ENCODE measurements around the gene NOC2L. TPM values are rescaled to one million over a fixed set of nuclear protein-coding genes. Genes with fewer than 3 reads are reported as not detected.

Gene NOC2L
- polyA plus RNA-seq, 1 donor = 49.2 TPM

- Histone ChIP-seq H3K36me3 (ENCODE audit: control insufficient read depth, insufficient read depth, low read length) (peaks cover 9% of the 10 kb centered on the region), H3K27me3 (ENCODE audit: control insufficient read depth, insufficient read depth, low read length) (peaks cover 15% of the 10 kb centered on the region), H3K4me3 (ENCODE audit: low read length) (peak overlapping the region; percentile 13), H3K4me1 (ENCODE audit: control insufficient read depth, insufficient read depth, low read length) (peaks cover 26% of the 10 kb centered on the region), H3K27ac (ENCODE audit: low read length) (no peak overlapping the region), H3K9me3 (ENCODE audit: control insufficient read depth, low read depth, low read length) (peaks cover 19% of the 10 kb centered on the region)
- DNase-seq = no peak
- no CpG with 5 or more reads among the region's 56 CpGs for WGBS (ENCODE audit: insufficient coverage, low lambda C conversion rate)
These were observed 2.1 kb upstream of the NOC2L start for GRCh38 chr1:961132-961669.

- no CpG with 5 or more reads among the region's 109 CpGs for WGBS (ENCODE audit: insufficient coverage, low lambda C conversion rate)
- peak within 1 kb of the TSS; percentile 23 for H3K4me3 ChIP-seq (ENCODE audit: low read length)
- H3K9me3 ChIP-seq (ENCODE audit: control insufficient read depth, low read depth, low read length) = peaks cover 19% of the 10 kb centered on the region
- DNase-seq = peak in 1 of 2 donors; percentile 64
- peaks cover 15% of the 10 kb centered on the region for H3K36me3 ChIP-seq (ENCODE audit: control insufficient read depth, insufficient read depth, low read length)
- H3K4me1 ChIP-seq (ENCODE audit: control insufficient read depth, insufficient read depth, low read length) = peaks cover 20% of the 10 kb centered on the region
- H3K27me3 ChIP-seq (ENCODE audit: control insufficient read depth, insufficient read depth, low read length) = peaks cover 10% of the 10 kb centered on the region
- no peak within 1 kb of the TSS for H3K27ac ChIP-seq (ENCODE audit: low read length)
These were observed 1.5 kb upstream of the NOC2L start, which contains the start of gene KLHL17 for GRCh38 chr1:960363-961131. Gene KLHL17, plus strand, starts transcription at chr1:960584. Its CDS starts 110 bp downstream, at chr1:960694.

DNA sequence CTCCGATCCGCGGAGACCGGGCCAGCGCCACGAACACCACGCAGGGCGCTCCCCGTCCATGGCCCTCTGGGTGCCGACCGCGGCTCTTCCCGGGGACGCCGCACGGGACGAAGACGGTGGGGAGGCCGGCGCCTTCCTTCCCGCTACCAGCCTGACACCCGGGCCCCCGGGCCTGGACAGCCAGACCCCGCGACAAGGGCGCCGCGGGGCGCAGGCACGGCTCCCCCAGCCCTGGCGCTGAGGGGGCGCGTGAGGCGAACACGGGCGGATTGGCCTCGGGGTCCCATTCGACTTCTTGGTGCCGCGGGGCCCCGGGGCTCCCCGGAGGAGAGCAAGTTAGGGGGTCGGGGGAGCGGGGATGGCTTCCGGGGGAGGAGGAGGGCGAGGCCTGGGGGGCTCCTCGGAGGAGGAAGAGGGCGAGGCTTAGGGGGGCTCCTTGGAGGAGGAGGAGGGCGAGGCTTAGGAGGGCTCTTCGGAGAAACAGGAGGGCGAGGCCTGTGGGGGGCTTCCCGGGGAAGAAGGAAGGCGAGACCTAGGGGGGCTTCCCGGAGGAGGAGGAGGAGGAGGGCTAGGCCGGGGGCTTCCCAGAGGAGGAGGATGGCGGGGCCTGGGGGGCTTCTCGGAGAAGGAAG is 791 bp upstream of the NOC2L start:
- DNase-seq = no peak
- Histone ChIP-seq H3K27me3 (ENCODE audit: control insufficient read depth, insufficient read depth, low read length) (peaks cover 10% of the 10 kb centered on the region), H3K27ac (ENCODE audit: low read length) (no peak overlapping the region), H3K4me3 (ENCODE audit: low read length) (peak overlapping the region; percentile 23), H3K36me3 (ENCODE audit: control insufficient read depth, insufficient read depth, low read length) (peaks cover 22% of the 10 kb centered on the region), H3K9me3 (ENCODE audit: control insufficient read depth, low read depth, low read length) (peaks cover 19% of the 10 kb centered on the region), H3K4me1 (ENCODE audit: control insufficient read depth, insufficient read depth, low read length) (peaks cover 20% of the 10 kb centered on the region)
- WGBS (ENCODE audit: insufficient coverage, low lambda C conversion rate) = no CpG with 5 or more reads among the region's 57 CpGs

GRCh38 chr1:956636-957035 is 2.4 kb downstream of the NOC2L start:
- no CpG with 5 or more reads among the region's 11 CpGs for whole genome bisulfite sequencing (ENCODE audit: insufficient coverage, low lambda C conversion rate)

DNA sequence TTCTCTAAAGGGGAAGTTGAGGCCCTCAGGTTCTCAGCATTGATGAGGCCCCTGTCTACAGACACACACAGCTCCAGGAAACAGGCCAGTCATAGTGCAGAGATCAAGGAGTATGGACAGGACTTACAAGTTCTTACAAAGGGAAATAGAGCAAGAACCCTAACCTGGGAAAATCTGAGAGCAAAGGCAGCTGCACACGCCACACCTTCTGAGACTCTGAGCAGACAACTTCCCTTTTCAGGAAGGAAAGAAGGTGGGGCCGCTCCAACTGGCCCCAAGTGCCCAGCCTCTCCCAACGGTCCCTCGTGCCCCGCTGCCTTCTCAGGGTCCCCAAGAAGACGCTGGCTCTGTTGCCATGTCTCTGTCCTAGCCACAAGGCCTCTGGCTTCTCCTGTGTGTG is 3.6 kb downstream of the NOC2L start:
- Histone ChIP-seq H3K27ac (ENCODE audit: low read length) (no peak overlapping the region), H3K36me3 (ENCODE audit: control insufficient read depth, insufficient read depth, low read length) (peaks cover 65% of the 10 kb centered on the region), H3K27me3 (ENCODE audit: control insufficient read depth, insufficient read depth, low read length) (peaks cover 5% of the 10 kb centered on the region), H3K4me3 (ENCODE audit: low read length) (no peak overlapping the region), H3K4me1 (ENCODE audit: control insufficient read depth, insufficient read depth, low read length) (peaks cover 8% of the 10 kb centered on the region), H3K9me3 (ENCODE audit: control insufficient read depth, low read depth, low read length) (no peaks in the 10 kb centered on the region)
- WGBS (ENCODE audit: insufficient coverage, low lambda C conversion rate) = no CpG with 5 or more reads among the region's 6 CpGs
- DNase-seq = no peak

More at GRCh38 chr1:956636-957035, 2.4 kb downstream of the NOC2L start:
- no peak overlapping the region for H3K4me3 ChIP-seq (ENCODE audit: low read length)
- H3K27ac ChIP-seq (ENCODE audit: low read length) = no peak overlapping the region
- peaks cover 54% of the 10 kb centered on the region for H3K36me3 ChIP-seq (ENCODE audit: control insufficient read depth, insufficient read depth, low read length)
- H3K4me1 ChIP-seq (ENCODE audit: control insufficient read depth, insufficient read depth, low read length) = peaks cover 11% of the 10 kb centered on the region
- DNase-seq = no peak
- H3K9me3 ChIP-seq (ENCODE audit: control insufficient read depth, low read depth, low read length) = peaks cover 4% of the 10 kb centered on the region
- peaks cover 10% of the 10 kb centered on the region for H3K27me3 ChIP-seq (ENCODE audit: control insufficient read depth, insufficient read depth, low read length)

DNA sequence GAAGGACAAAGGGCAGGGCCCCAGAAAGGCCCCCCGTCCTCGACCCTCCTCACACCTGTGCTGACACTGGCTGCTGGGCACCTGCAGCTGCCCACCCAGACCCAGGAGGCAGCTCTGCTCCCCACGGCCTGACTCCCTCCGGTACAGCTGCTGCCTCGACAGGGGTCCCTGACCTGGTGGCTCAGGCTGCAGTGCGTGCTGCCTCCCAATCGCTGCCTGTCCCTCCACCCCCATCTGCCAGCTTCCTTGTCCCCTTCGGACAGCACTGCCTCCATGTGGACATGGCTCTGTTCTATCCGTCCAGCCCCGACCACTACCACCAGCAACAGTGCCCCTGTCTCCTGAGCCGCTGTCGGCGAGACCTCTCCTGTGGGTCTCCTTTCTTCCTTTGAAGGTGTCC is 4.1 kb downstream of the NOC2L start:
- H3K27ac ChIP-seq (ENCODE audit: low read length) = no peak overlapping the region
- H3K4me3 ChIP-seq (ENCODE audit: low read length) = no peak overlapping the region
- DNase-seq = no peak
- H3K36me3 ChIP-seq (ENCODE audit: control insufficient read depth, insufficient read depth, low read length) = peaks cover 71% of the 10 kb centered on the region
- H3K4me1 ChIP-seq (ENCODE audit: control insufficient read depth, insufficient read depth, low read length) = peaks cover 5% of the 10 kb centered on the region
- H3K9me3 ChIP-seq (ENCODE audit: control insufficient read depth, low read depth, low read length) = no peaks in the 10 kb centered on the region
- peaks cover 3% of the 10 kb centered on the region for H3K27me3 ChIP-seq (ENCODE audit: control insufficient read depth, insufficient read depth, low read length)
- no CpG with 5 or more reads among the region's 13 CpGs for WGBS (ENCODE audit: insufficient coverage, low lambda C conversion rate)

- Histone ChIP-seq H3K4me3 (ENCODE audit: low read length) (no peak overlapping the region), H3K27me3 (ENCODE audit: control insufficient read depth, insufficient read depth, low read length) (no peaks in the 10 kb centered on the region), H3K27ac (ENCODE audit: low read length) (no peak overlapping the region), H3K9me3 (ENCODE audit: control insufficient read depth, low read depth, low read length) (no peaks in the 10 kb centered on the region), H3K4me1 (ENCODE audit: control insufficient read depth, insufficient read depth, low read length) (peaks cover 4% of the 10 kb centered on the region), H3K36me3 (ENCODE audit: control insufficient read depth, insufficient read depth, low read length) (peaks cover 83% of the 10 kb centered on the region)
- DNase-seq = no peak
- WGBS (ENCODE audit: insufficient coverage, low lambda C conversion rate) = no CpG with 5 or more reads among the region's 32 CpGs
These were observed 5.3 kb downstream of the NOC2L start for GRCh38 chr1:953524-954320.

GRCh38 chr1:952603-953002 is 6.5 kb downstream of the NOC2L start:
- DNase-seq = no peak
- H3K27me3 ChIP-seq (ENCODE audit: control insufficient read depth, insufficient read depth, low read length) = no peaks in the 10 kb centered on the region
- WGBS (ENCODE audit: insufficient coverage, low lambda C conversion rate) = no CpG with 5 or more reads among the region's 7 CpGs
- peaks cover 93% of the 10 kb centered on the region for H3K36me3 ChIP-seq (ENCODE audit: control insufficient read depth, insufficient read depth, low read length)
- H3K27ac ChIP-seq (ENCODE audit: low read length) = no peak overlapping the region
- H3K9me3 ChIP-seq (ENCODE audit: control insufficient read depth, low read depth, low read length) = no peaks in the 10 kb centered on the region
- H3K4me3 ChIP-seq (ENCODE audit: low read length) = no peak overlapping the region
- H3K4me1 ChIP-seq (ENCODE audit: control insufficient read depth, insufficient read depth, low read length) = peaks cover under 1% of the 10 kb centered on the region

GRCh38 chr1:952201-952600 is 6.9 kb downstream of the NOC2L start:
- Histone ChIP-seq H3K27me3 (ENCODE audit: control insufficient read depth, insufficient read depth, low read length) (no peaks in the 10 kb centered on the region), H3K4me3 (ENCODE audit: low read length) (no peak overlapping the region), H3K36me3 (ENCODE audit: control insufficient read depth, insufficient read depth, low read length) (peaks cover 97% of the 10 kb centered on the region), H3K27ac (ENCODE audit: low read length) (no peak overlapping the region), H3K4me1 (ENCODE audit: control insufficient read depth, insufficient read depth, low read length) (no peaks in the 10 kb centered on the region), H3K9me3 (ENCODE audit: control insufficient read depth, low read depth, low read length) (no peaks in the 10 kb centered on the region)
- no peak for DNase-seq
- WGBS (ENCODE audit: insufficient coverage, low lambda C conversion rate) = no CpG with 5 or more reads among the region's 15 CpGs

GRCh38 chr1:951364-951763 is 7.7 kb downstream of the NOC2L start:
- Histone ChIP-seq H3K4me1 (ENCODE audit: control insufficient read depth, insufficient read depth, low read length) (no peaks in the 10 kb centered on the region), H3K27me3 (ENCODE audit: control insufficient read depth, insufficient read depth, low read length) (no peaks in the 10 kb centered on the region), H3K9me3 (ENCODE audit: control insufficient read depth, low read depth, low read length) (no peaks in the 10 kb centered on the region), H3K36me3 (ENCODE audit: control insufficient read depth, insufficient read depth, low read length) (peaks cover 97% of the 10 kb centered on the region), H3K4me3 (ENCODE audit: low read length) (no peak overlapping the region), H3K27ac (ENCODE audit: low read length) (no peak overlapping the region)
- no peak for DNase-seq
- WGBS (ENCODE audit: insufficient coverage, low lambda C conversion rate) = 75% methylated on average over 1 of the region's 6 CpGs

Data from large intestine (tissue), 3 donors.